Mesenchymal stem cell (in vitro differentiated cells and primary cell): ENCODE measurements around the gene PROK2.

Experiments used
- DNase-seq: peaks from one replicate; pipeline ENCODE4 v3.0.0-alpha.2; 2013
- H2AFZ ChIP-seq: one replicate; pipeline ENCODE4 v1.6.1; 2013; ENCODE audit warnings: low read depth, mild to moderate bottlenecking, control low read depth, inconsistent platforms, low read length, moderate library complexity
- H2AK5ac ChIP-seq: 2 replicates; pipeline ENCODE4 v1.6.1; 2013; ENCODE audit warnings: low read length, moderate library complexity, mild to moderate bottlenecking, inconsistent platforms; ENCODE audit not compliant: severe bottlenecking
- H2BK120ac ChIP-seq: one replicate; pipeline ENCODE4 v1.6.1; 2013; ENCODE audit warnings: low read depth, mild to moderate bottlenecking, inconsistent platforms, low read length, moderate library complexity
- H2BK12ac ChIP-seq, 2 experiments: one replicate each; pipeline ENCODE4 v1.6.1; 2013; ENCODE audit warnings: inconsistent platforms in 2 of 2, low read length in 2 of 2, mild to moderate bottlenecking in 2 of 2, moderate library complexity in 2 of 2, control low read depth in 1 of 2
- H2BK15ac ChIP-seq: one replicate; pipeline ENCODE4 v1.6.1; 2013; ENCODE audit warnings: mild to moderate bottlenecking, low read depth, inconsistent platforms; ENCODE audit not compliant: poor library complexity, severe bottlenecking
- H2BK5ac ChIP-seq: 2 replicates; pipeline ENCODE4 v1.6.1; 2013; ENCODE audit warnings: low read depth, mild to moderate bottlenecking, low read length, control low read depth, inconsistent platforms; ENCODE audit not compliant: poor library complexity, severe bottlenecking
- H3K14ac ChIP-seq, 2 experiments: one replicate each; pipeline ENCODE4 v1.6.1; 2013; ENCODE audit warnings: inconsistent platforms in 2 of 2, low read length in 2 of 2, control low read depth in 1 of 2, mild to moderate bottlenecking in 1 of 2, moderate library complexity in 1 of 2
- H3K18ac ChIP-seq, 2 experiments: one replicate each; pipeline ENCODE4 v1.6.1; 2013; ENCODE audit warnings: inconsistent platforms in 2 of 2, low read length in 2 of 2, control low read depth in 1 of 2, low read depth in 1 of 2, mild to moderate bottlenecking in 1 of 2
- H3K23ac ChIP-seq, 2 experiments: one replicate each; pipeline ENCODE4 v1.6.1; 2013; ENCODE audit warnings: inconsistent platforms in 2 of 2, low read length in 2 of 2, mild to moderate bottlenecking in 2 of 2, moderate library complexity in 2 of 2, control low read depth in 1 of 2
- H3K27ac ChIP-seq: 2 replicates; pipeline ENCODE4 v1.5.1; 2013; ENCODE audit warnings: mild to moderate bottlenecking, moderate library complexity, low read length, control low read depth, inconsistent platforms; ENCODE audit not compliant: poor library complexity, severe bottlenecking
- H3K27me3 ChIP-seq, 2 experiments: 2 replicates each; pipeline versions ENCODE4 v1.6.1 to v1.7.0; 2013; ENCODE audit warnings: low read length in 2 of 2, mild to moderate bottlenecking in 2 of 2, moderate library complexity in 2 of 2, control low read depth in 1 of 2, inconsistent platforms in 1 of 2; ENCODE audit not compliant: control insufficient read depth in 1 of 2, insufficient read depth in 1 of 2
- H3K36me3 ChIP-seq, 2 experiments: 2 replicates each; pipeline versions ENCODE4 v1.6.1 to v1.7.0; 2013; ENCODE audit warnings: low read length in 2 of 2, control low read depth in 1 of 2, inconsistent platforms in 1 of 2, low read depth in 1 of 2, mild to moderate bottlenecking in 1 of 2; ENCODE audit not compliant: insufficient read depth in 2 of 2, control insufficient read depth in 1 of 2
- H3K4ac ChIP-seq, 2 experiments: one replicate each; pipeline ENCODE4 v1.6.1; 2013; ENCODE audit warnings: inconsistent platforms in 2 of 2, low read length in 2 of 2, mild to moderate bottlenecking in 2 of 2, moderate library complexity in 2 of 2, control low read depth in 1 of 2, low read depth in 1 of 2
- H3K4me1 ChIP-seq: 2 replicates; pipeline ENCODE4 v1.6.1; 2013; ENCODE audit warnings: low read depth, low read length, control low read depth; ENCODE audit not compliant: control insufficient read depth, insufficient read depth
- H3K4me2 ChIP-seq: 2 replicates; pipeline ENCODE4 v1.6.1; 2013; ENCODE audit warnings: low read length, mild to moderate bottlenecking, inconsistent platforms; ENCODE audit not compliant: poor library complexity, severe bottlenecking
- H3K4me3 ChIP-seq, 2 experiments: 2 replicates each; pipeline versions ENCODE4 v1.5.1 to v1.7.0; 2013; ENCODE audit warnings: low read length in 2 of 2, mild to moderate bottlenecking in 2 of 2, control low read depth in 1 of 2, low read depth in 1 of 2; ENCODE audit not compliant: insufficient read depth in 1 of 2
- H3K79me1 ChIP-seq: replicated peaks from 2 replicates; pipeline ENCODE4 v1.6.1; 2013; ENCODE audit warnings: mild to moderate bottlenecking, control low read depth, low read length, inconsistent platforms; ENCODE audit not compliant: poor library complexity, severe bottlenecking
- H3K9ac ChIP-seq: 2 replicates; pipeline ENCODE4 v1.7.0; 2013; ENCODE audit warnings: mild to moderate bottlenecking, low read length, moderate library complexity
- H3K9me3 ChIP-seq: 2 replicates; pipeline ENCODE4 v1.7.0; 2013; ENCODE audit warnings: mild to moderate bottlenecking, low read length; ENCODE audit not compliant: control insufficient read depth
- H4K8ac ChIP-seq: one replicate; pipeline ENCODE4 v1.6.1; 2013; ENCODE audit warnings: inconsistent platforms, mild to moderate bottlenecking, low read length, moderate library complexity
- H4K91ac ChIP-seq: one replicate; pipeline ENCODE4 v1.6.1; 2013; ENCODE audit warnings: mild to moderate bottlenecking, low read length, inconsistent platforms
- WGBS: methylation state at CpG from one replicate; pipeline ENCODE4 v1.1.7; 2013; ENCODE audit warnings: mixed read lengths; 5-methylcytosine and 5-hydroxymethylcytosine counted together

The PROK2 gene

GRCh38 chr3:71813073-71813472, 28.1 kb upstream of the PROK2 start:
- no peaks in the 10 kb centered on the region for H3K4me1 ChIP-seq
- H3K23ac ChIP-seq = no peak overlapping the region
- H2BK12ac ChIP-seq = no peak overlapping the region
- no peak overlapping the region for H3K18ac ChIP-seq
- no peak overlapping the region for H3K4me3 ChIP-seq
- H4K8ac ChIP-seq = no peak overlapping the region
- no peak overlapping the region for H3K14ac ChIP-seq
- 73% methylated on average over 2 of the region's 4 CpGs for WGBS
- no peak overlapping the region for H3K27ac ChIP-seq
- H2AFZ ChIP-seq = no peak overlapping the region
- H2AK5ac ChIP-seq = no peak overlapping the region
- H2BK15ac ChIP-seq = no peak overlapping the region
- H3K79me1 ChIP-seq = no peaks in the 10 kb centered on the region
- H3K4me2 ChIP-seq = no peak overlapping the region
- no peak overlapping the region for H3K9ac ChIP-seq
- no peaks in the 10 kb centered on the region for H3K9me3 ChIP-seq
- H4K91ac ChIP-seq = no peak overlapping the region
- no peak overlapping the region for H2BK120ac ChIP-seq
- H2BK5ac ChIP-seq = no peak overlapping the region
- no peak for DNase-seq
- no peaks in the 10 kb centered on the region for H3K36me3 ChIP-seq
- no peak overlapping the region for H3K4ac ChIP-seq
- H3K27me3 ChIP-seq = peaks cover 0 to 21% of the 10 kb centered on the region in 2 experiments

- Histone ChIP-seq H3K27ac (no peak overlapping the region), H3K14ac (no peak overlapping the region), H3K27me3 (peaks cover 3 to 21% of the 10 kb centered on the region in 2 experiments), H2BK5ac (no peak overlapping the region), H2BK15ac (no peak overlapping the region), H4K91ac (no peak overlapping the region), H3K4me3 (no peak overlapping the region), H3K9ac (no peak overlapping the region), H3K36me3 (no peaks in the 10 kb centered on the region), H2BK12ac (no peak overlapping the region), H3K79me1 (no peaks in the 10 kb centered on the region), H3K18ac (no peak overlapping the region), H3K23ac (no peak overlapping the region), H3K9me3 (no peaks in the 10 kb centered on the region), H2BK120ac (no peak overlapping the region), H2AK5ac (no peak overlapping the region), H3K4ac (no peak overlapping the region), H4K8ac (no peak overlapping the region), H3K4me1 (no peaks in the 10 kb centered on the region), H3K4me2 (no peak overlapping the region), H2AFZ (no peak overlapping the region)
- DNase-seq = no peak
- 77% methylated on average over 3 of the region's 3 CpGs for WGBS
These were observed 25.1 kb upstream of the PROK2 start for GRCh38 chr3:71810056-71810455.

- WGBS = 82% methylated on average over 6 of the region's 6 CpGs
- Histone ChIP-seq H3K9ac (no peak overlapping the region), H2AK5ac (no peak overlapping the region), H2AFZ (no peak overlapping the region), H3K27me3 (peaks cover 6 to 21% of the 10 kb centered on the region in 2 experiments), H4K91ac (no peak overlapping the region), H2BK120ac (no peak overlapping the region), H3K4me2 (no peak overlapping the region), H3K23ac (no peak overlapping the region), H4K8ac (no peak overlapping the region), H3K4me3 (no peak overlapping the region), H3K36me3 (no peaks in the 10 kb centered on the region), H3K27ac (no peak overlapping the region), H3K14ac (no peak overlapping the region), H2BK5ac (no peak overlapping the region), H2BK15ac (no peak overlapping the region), H3K79me1 (no peaks in the 10 kb centered on the region), H3K4me1 (no peaks in the 10 kb centered on the region), H3K4ac (no peak overlapping the region), H3K18ac (no peak overlapping the region), H3K9me3 (no peaks in the 10 kb centered on the region), H2BK12ac (no peak overlapping the region)
- DNase-seq = no peak
These were observed 24.5 kb upstream of the PROK2 start for GRCh38 chr3:71809321-71810026.

- H3K4me3 ChIP-seq = no peak overlapping the region
- H4K8ac ChIP-seq = no peak overlapping the region
- H2AK5ac ChIP-seq = no peak overlapping the region
- WGBS = 43% methylated on average over 1 of the region's 3 CpGs
- H3K27me3 ChIP-seq = peaks cover 24 to 28% of the 10 kb centered on the region in 2 experiments
- H3K9ac ChIP-seq = no peak overlapping the region
- H3K79me1 ChIP-seq = no peaks in the 10 kb centered on the region
- H3K36me3 ChIP-seq = no peaks in the 10 kb centered on the region
- H2BK12ac ChIP-seq = no peak overlapping the region
- no peak overlapping the region for H3K18ac ChIP-seq
- no peak overlapping the region for H3K4ac ChIP-seq
- H3K23ac ChIP-seq = no peak overlapping the region
- no peaks in the 10 kb centered on the region for H3K9me3 ChIP-seq
- no peak overlapping the region for H3K14ac ChIP-seq
- H2BK15ac ChIP-seq = no peak overlapping the region
- H3K4me1 ChIP-seq = no peaks in the 10 kb centered on the region
- H2AFZ ChIP-seq = no peak overlapping the region
- no peak overlapping the region for H2BK5ac ChIP-seq
- no peak overlapping the region for H4K91ac ChIP-seq
- H3K4me2 ChIP-seq = no peak overlapping the region
- H2BK120ac ChIP-seq = no peak overlapping the region
- no peak for DNase-seq
- no peak overlapping the region for H3K27ac ChIP-seq
These were observed 21.8 kb upstream of the PROK2 start for GRCh38 chr3:71806736-71807135.
